Fibroblast of lung (primary cell): ENCODE measurements around the gene C3orf49. TPM values are rescaled to one million over a fixed set of nuclear protein-coding genes. Genes with fewer than 3 reads are reported as not detected.

Experiments used
- DNase-seq, 2 donors: peaks; one replicate each; pipeline versions ENCODE4 v3.0.0 to v3.0.0-alpha.2; 2010; ENCODE audit warnings: low read depth in 2 of 2
- H2AFZ ChIP-seq: 2 replicates; pipeline ENCODE4 v1.5.1; 2012; ENCODE audit warnings: low read length, control low read depth, inconsistent platforms
- H3K27ac ChIP-seq: 2 replicates; pipeline ENCODE4 v1.5.1; 2011; ENCODE audit warnings: low read length, control low read depth; ENCODE audit not compliant: insufficient read depth
- H3K27me3 ChIP-seq: 2 replicates; pipeline ENCODE4 v1.5.1; 2011; ENCODE audit warnings: mild to moderate bottlenecking, low read length; ENCODE audit not compliant: control insufficient read depth, insufficient read depth
- H3K36me3 ChIP-seq: 2 replicates; pipeline ENCODE4 v1.5.1; 2011; ENCODE audit warnings: low read length; ENCODE audit not compliant: control insufficient read depth, insufficient read depth
- H3K4me1 ChIP-seq: 2 replicates; pipeline ENCODE4 v1.5.1; 2011; ENCODE audit warnings: low read length; ENCODE audit not compliant: control insufficient read depth, insufficient read depth; ENCODE audit errors: extremely low read depth
- H3K4me2 ChIP-seq: 2 replicates; pipeline ENCODE4 v1.5.1; 2011; ENCODE audit warnings: low read length, control low read depth; ENCODE audit not compliant: insufficient read depth; ENCODE audit errors: extremely low read depth
- H3K4me3 ChIP-seq, 4 experiments: fragments of 200-600 bp in 1 of 4; sonication (generic) in 1 of 4; replicated peaks in 1 of 4; 2 replicates each; pipeline ENCODE4 v1.5.1; 2011 to 2016; ENCODE audit warnings: low read length in 4 of 4, low read depth in 3 of 4, mild to moderate bottlenecking in 3 of 4, control low read depth in 2 of 4, inconsistent platforms in 1 of 4, mixed read lengths in 1 of 4; ENCODE audit not compliant: insufficient read depth in 1 of 4; ENCODE audit errors: control extremely low read depth in 1 of 4
- H3K79me2 ChIP-seq: 2 replicates; pipeline ENCODE4 v1.5.1; 2012; ENCODE audit warnings: mild to moderate bottlenecking, low read length, inconsistent platforms; ENCODE audit not compliant: control insufficient read depth, insufficient read depth
- H3K9ac ChIP-seq: 2 replicates; pipeline ENCODE4 v1.5.1; 2011; ENCODE audit warnings: mild to moderate bottlenecking, low read length, control low read depth; ENCODE audit not compliant: insufficient read depth
- H3K9me3 ChIP-seq: 2 replicates; pipeline ENCODE4 v1.5.1; 2012; ENCODE audit warnings: low read depth, low read length; ENCODE audit not compliant: control insufficient read depth, insufficient read depth
- H4K20me1 ChIP-seq: 2 replicates; pipeline ENCODE4 v1.5.1; 2011; ENCODE audit warnings: low read length; ENCODE audit not compliant: control insufficient read depth, insufficient read depth; ENCODE audit errors: extremely low read depth
- CTCF ChIP-seq, 2 donors: IDR thresholded peaks in 1 of 2; conservative IDR thresholded peaks in 1 of 2; 1 replicate in 1 of 2; 2 replicates in 1 of 2; pipeline ENCODE4 v1.5.1; 2011 to 2012; ENCODE audit warnings: low read length in 2 of 2, control low read depth in 1 of 2, inconsistent platforms in 1 of 2, low read depth in 1 of 2, mild to moderate bottlenecking in 1 of 2
- EZH2 ChIP-seq: IDR thresholded peaks from 2 replicates; pipeline ENCODE4 v1.5.1; 2012; ENCODE audit warnings: low read length, control low read depth, mild to moderate bottlenecking; ENCODE audit errors: missing control alignments
- polyA plus RNA-seq, 2 donors: library from polyadenylated mRNA; depleted of rRNA in 1 of 2; stranded (reverse) in 1 of 2; unstranded in 1 of 2; fragments of >200 nt; gene quantifications; 2 replicates each; pipeline ENCODE4 v1.2.1, GENCODE V29; 2011 to 2012; ENCODE audit warnings: missing spikeins in 1 of 2
- total RNA-seq: library from RNA; depleted of rRNA; stranded (reverse); fragments of >200 nt; gene quantifications from 2 replicates; pipeline ENCODE4 v1.2.1, GENCODE V29; 2014

Gene C3orf49
- total and polyA plus RNA-seq, 2 donors (not counting 1 experiment from before 2014, with no cell fraction given), result not detected

- Histone ChIP-seq H3K79me2 (peaks cover 49% of the 10 kb centered on the region), H2AFZ (peak within 1 kb of the TSS; percentile 74), H3K27me3 (no peaks in the 10 kb centered on the region), H3K9me3 (no peaks in the 10 kb centered on the region), H3K36me3 (no peaks in the 10 kb centered on the region), H4K20me1 (no peaks in the 10 kb centered on the region), H3K27ac (peak within 1 kb of the TSS; percentile 82), H3K4me1 (no peaks in the 10 kb centered on the region), H3K9ac (peak within 1 kb of the TSS; percentile 98), H3K4me2 (peak within 1 kb of the TSS; percentile 93), H3K4me3 (peak within 1 kb of the TSS; percentile 79 to 94 (median 90))
- peak; percentile 51 to 54 for DNase-seq
- TF ChIP-seq CTCF (conservative IDR thresholded peaks at IDR 0.05 in 1 of 2, IDR thresholded peaks at IDR 0.05 in 1 of 2; ENCODE audit: low read depth in 1 of 2, low read length in 2 of 2) (no peak), EZH2 (no peak)
Observed at GRCh38 chr3:63863150-63864007, 44.3 kb downstream of the C3orf49 start, which contains the start of the genes ATXN7 and THOC7. Gene ATXN7 (plus strand): TSS chr3:63863867. CDS start chr3:63912599, 48,732 bp downstream. Gene THOC7 (minus strand): TSS chr3:63863805. CDS start chr3:63863790, 15 bp downstream.

GRCh38 chr3:63864008-63864964, 45.2 kb downstream of the C3orf49 start:
- no peak for DNase-seq
- Histone ChIP-seq H3K27me3 (no peaks in the 10 kb centered on the region), H3K9ac (peak overlapping the region; percentile 87), H3K4me2 (peak overlapping the region; percentile 93), H3K9me3 (no peaks in the 10 kb centered on the region), H3K79me2 (peaks cover 50% of the 10 kb centered on the region), H4K20me1 (no peaks in the 10 kb centered on the region), H3K4me3 (peak overlapping the region; percentile 79 to 88 (median 87)), H2AFZ (peak overlapping the region; percentile 74), H3K4me1 (no peaks in the 10 kb centered on the region), H3K36me3 (no peaks in the 10 kb centered on the region), H3K27ac (peak overlapping the region; percentile 82)
- no peak for TF ChIP-seq EZH2
- no peak for TF ChIP-seq CTCF (conservative IDR thresholded peaks at IDR 0.05 in 1 of 2, IDR thresholded peaks at IDR 0.05 in 1 of 2; ENCODE audit: low read depth in 1 of 2, low read length in 2 of 2)

- TF ChIP-seq CTCF (conservative IDR thresholded peaks at IDR 0.05 in 1 of 2, IDR thresholded peaks at IDR 0.05 in 1 of 2; ENCODE audit: low read depth in 1 of 2, low read length in 2 of 2) (no peak), EZH2 (no peak)
- Histone ChIP-seq H3K4me1 (no peaks in the 10 kb centered on the region), H4K20me1 (no peaks in the 10 kb centered on the region), H3K9ac (peak overlapping the region; percentile 87), H3K79me2 (peaks cover 48% of the 10 kb centered on the region), H3K4me2 (peak overlapping the region; percentile 93), H3K27ac (peak overlapping the region; percentile 82), H2AFZ (peak overlapping the region; percentile 74), H3K4me3 (peak overlapping the region; percentile 79 to 88 (median 87)), H3K27me3 (no peaks in the 10 kb centered on the region), H3K9me3 (no peaks in the 10 kb centered on the region), H3K36me3 (no peaks in the 10 kb centered on the region)
- no peak for DNase-seq
Observed at GRCh38 chr3:63864965-63865327, 45.8 kb downstream of the C3orf49 start.
